Osteocyte (in vitro differentiated cells): Measurements from ENCODE around the gene WBP4. TPM values are rescaled to one million over a fixed set of nuclear protein-coding genes. Genes with fewer than 3 reads are reported as not detected.

Experiments
- DNase-seq: peaks from one replicate; pipeline ENCODE4 v3.0.0; 2021; ENCODE audit warnings: mixed read lengths; ENCODE audit not compliant: unreplicated experiment; ENCODE audit errors: extremely low spot score
- H3K27ac Mint-ChIP-seq: one replicate; pipeline ENCODE4 v1.8.0; 2021; ENCODE audit warnings: mild to moderate bottlenecking, mixed read lengths; ENCODE audit not compliant: unreplicated experiment
- H3K27me3 Mint-ChIP-seq: one replicate; pipeline ENCODE4 v1.8.0; 2021; ENCODE audit warnings: mixed read lengths; ENCODE audit not compliant: unreplicated experiment
- H3K36me3 Mint-ChIP-seq: one replicate; pipeline ENCODE4 v1.8.0; 2021; ENCODE audit warnings: mixed read lengths; ENCODE audit not compliant: unreplicated experiment
- H3K4me1 Mint-ChIP-seq: one replicate; pipeline ENCODE4 v1.8.0; 2021; ENCODE audit warnings: mixed read lengths; ENCODE audit not compliant: unreplicated experiment
- H3K4me3 Mint-ChIP-seq: one replicate; pipeline ENCODE4 v1.8.0; 2021; ENCODE audit warnings: mild to moderate bottlenecking, moderate library complexity, mixed read lengths; ENCODE audit not compliant: unreplicated experiment
- H3K9me3 Mint-ChIP-seq: one replicate; pipeline ENCODE4 v1.8.0; 2021; ENCODE audit warnings: mixed read lengths; ENCODE audit not compliant: unreplicated experiment
- total RNA-seq: library from RNA; stranded (reverse); gene quantifications from 2 replicates; pipeline ENCODE4 v1.2.1, GENCODE V29; 2021
- TF ChIP-seq, protein P1 (sequence below): fragments of 200-600 bp; sonication (generic); IDR thresholded peaks from 2 replicates; pipeline ENCODE4 v1.5.0; 2021; ENCODE audit warnings: antibody characterized with exemption, mild to moderate bottlenecking, moderate library complexity

WBP4 gene
- total RNA-seq, 1 donor from 2014 or later = 6.9 TPM

DNA sequence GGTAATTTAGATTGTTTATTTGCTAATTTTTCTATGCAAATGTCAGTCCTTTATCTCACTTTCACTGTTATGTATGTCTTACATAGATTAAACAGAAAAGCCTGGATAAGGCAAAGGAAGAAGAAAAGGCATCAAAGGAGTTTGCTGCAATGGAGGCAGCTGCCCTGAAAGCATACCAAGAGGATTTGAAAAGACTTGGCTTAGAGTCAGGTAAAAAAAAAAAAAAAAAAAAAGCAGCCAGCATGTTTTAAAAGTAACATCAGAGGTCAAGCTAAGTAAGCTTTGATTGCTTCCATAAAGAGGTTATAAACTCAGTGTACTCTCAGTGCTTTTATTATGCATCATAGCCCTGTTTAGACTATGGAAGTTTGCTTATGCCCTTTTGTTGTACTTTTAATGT lies 3.8 kb downstream of the WBP4 start:
- Mint-ChIP-seq H3K4me1 (peaks cover 31% of the 10 kb centered on the region), H3K4me3 (no peak overlapping the region), H3K9me3 (no peaks in the 10 kb centered on the region), H3K27me3 (no peaks in the 10 kb centered on the region), H3K27ac (no peak overlapping the region), H3K36me3 (peaks cover 36% of the 10 kb centered on the region)
- no peak for DNase-seq
- TF ChIP-seq, protein P1, sequence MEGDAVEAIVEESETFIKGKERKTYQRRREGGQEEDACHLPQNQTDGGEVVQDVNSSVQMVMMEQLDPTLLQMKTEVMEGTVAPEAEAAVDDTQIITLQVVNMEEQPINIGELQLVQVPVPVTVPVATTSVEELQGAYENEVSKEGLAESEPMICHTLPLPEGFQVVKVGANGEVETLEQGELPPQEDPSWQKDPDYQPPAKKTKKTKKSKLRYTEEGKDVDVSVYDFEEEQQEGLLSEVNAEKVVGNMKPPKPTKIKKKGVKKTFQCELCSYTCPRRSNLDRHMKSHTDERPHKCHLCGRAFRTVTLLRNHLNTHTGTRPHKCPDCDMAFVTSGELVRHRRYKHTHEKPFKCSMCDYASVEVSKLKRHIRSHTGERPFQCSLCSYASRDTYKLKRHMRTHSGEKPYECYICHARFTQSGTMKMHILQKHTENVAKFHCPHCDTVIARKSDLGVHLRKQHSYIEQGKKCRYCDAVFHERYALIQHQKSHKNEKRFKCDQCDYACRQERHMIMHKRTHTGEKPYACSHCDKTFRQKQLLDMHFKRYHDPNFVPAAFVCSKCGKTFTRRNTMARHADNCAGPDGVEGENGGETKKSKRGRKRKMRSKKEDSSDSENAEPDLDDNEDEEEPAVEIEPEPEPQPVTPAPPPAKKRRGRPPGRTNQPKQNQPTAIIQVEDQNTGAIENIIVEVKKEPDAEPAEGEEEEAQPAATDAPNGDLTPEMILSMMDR = no peak

DNA sequence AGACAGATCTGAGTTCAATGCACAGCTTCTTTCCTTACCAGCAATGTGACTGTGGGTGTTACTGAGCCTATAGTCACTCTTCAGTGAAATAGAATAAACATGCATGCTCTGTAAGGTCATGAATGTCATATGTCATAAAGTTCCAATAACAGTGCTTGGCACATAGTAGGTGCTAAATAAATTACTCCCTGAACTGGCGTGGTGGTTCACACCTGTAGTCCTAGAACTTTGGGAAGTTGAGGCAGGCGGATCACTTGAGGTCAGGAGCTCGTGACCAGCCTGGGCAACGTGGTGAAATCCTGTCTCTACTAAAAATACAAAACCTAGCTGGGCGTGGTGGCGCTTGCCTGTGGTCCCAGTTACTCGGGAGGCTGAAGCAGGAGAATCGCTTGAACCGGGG lies 13.2 kb downstream of the WBP4 start:
- peaks cover 54% of the 10 kb centered on the region for H3K36me3 Mint-ChIP-seq
- H3K4me3 Mint-ChIP-seq = no peak overlapping the region
- no peaks in the 10 kb centered on the region for H3K27me3 Mint-ChIP-seq
- DNase-seq = no peak
- H3K4me1 Mint-ChIP-seq = no peaks in the 10 kb centered on the region
- TF ChIP-seq, protein P1 = no peak
- H3K27ac Mint-ChIP-seq = no peak overlapping the region
- no peaks in the 10 kb centered on the region for H3K9me3 Mint-ChIP-seq

DNA sequence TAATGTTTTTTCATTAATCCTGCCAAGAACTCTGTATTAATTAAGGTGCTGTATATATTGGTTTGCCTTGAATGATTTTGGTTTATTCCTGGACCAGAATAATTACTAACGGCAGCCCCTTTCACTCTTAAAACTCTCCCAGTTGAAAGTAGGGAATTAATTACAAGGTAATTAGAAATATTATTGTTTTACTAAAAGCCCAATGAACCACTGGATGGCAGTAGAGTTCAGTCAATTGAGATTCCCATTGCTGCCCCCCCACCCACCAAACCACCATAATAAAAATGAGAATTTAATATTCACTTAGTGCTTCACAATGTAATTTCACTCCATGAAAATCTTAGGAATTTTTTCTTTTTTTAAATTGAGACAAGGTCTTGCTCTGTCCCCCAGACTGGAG lies 13.7 kb downstream of the WBP4 start:
- DNase-seq = no peak
- Mint-ChIP-seq H3K9me3 (no peaks in the 10 kb centered on the region), H3K27ac (no peak overlapping the region), H3K4me3 (no peak overlapping the region), H3K27me3 (no peaks in the 10 kb centered on the region), H3K4me1 (no peaks in the 10 kb centered on the region), H3K36me3 (peaks cover 55% of the 10 kb centered on the region)
- TF ChIP-seq, protein P1 = peak; percentile 65

DNA sequence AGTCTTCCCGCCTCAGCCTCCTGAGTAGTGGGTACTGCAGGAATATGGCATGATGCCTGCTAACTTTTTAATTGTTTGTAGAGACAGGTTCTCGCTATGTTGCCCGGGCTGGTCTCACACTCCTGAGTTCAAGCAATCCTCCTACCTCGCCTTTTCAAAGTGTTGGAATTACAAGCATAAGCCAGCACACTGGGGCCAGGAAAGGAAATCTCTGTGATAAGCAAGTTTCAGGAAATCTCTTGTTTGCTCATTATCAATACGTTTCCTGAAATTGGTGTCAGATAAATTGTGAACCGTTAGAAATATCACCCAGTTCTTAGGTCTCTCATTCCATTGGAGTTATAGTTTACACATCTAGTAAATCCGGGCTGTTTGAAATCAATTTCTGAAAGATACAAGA lies 14.2 kb downstream of the WBP4 start:
- DNase-seq = no peak
- H3K36me3 Mint-ChIP-seq = peaks cover 55% of the 10 kb centered on the region
- H3K27me3 Mint-ChIP-seq = no peaks in the 10 kb centered on the region
- H3K9me3 Mint-ChIP-seq = no peaks in the 10 kb centered on the region
- TF ChIP-seq, protein P1 = no peak
- no peak overlapping the region for H3K4me3 Mint-ChIP-seq
- H3K27ac Mint-ChIP-seq = no peak overlapping the region
- no peaks in the 10 kb centered on the region for H3K4me1 Mint-ChIP-seq

DNA sequence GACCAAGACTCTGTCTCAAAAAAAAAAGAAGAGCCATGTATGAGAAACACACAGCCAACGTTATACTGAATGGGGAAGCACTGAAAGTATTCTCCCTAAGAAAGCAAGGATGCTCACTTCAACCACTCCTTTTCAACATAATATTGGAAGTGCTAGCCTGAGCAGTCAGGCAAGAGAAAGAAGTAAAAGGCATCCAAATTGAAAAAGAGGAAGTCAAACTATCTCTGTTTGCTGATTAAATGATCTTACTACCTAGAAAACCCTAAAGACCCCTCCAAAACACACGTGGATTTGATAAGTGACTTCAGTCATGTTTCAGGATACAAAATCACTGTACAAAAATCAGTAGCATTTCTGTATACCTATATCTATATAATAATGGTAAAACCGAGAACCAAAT lies 16.2 kb downstream of the WBP4 start:
- Mint-ChIP-seq H3K4me3 (no peak overlapping the region), H3K9me3 (no peaks in the 10 kb centered on the region)

More for the DNA sequence above, 16.2 kb downstream of the WBP4 start:
- H3K4me1 Mint-ChIP-seq = no peaks in the 10 kb centered on the region
- peaks cover 49% of the 10 kb centered on the region for H3K36me3 Mint-ChIP-seq
- DNase-seq = no peak
- H3K27ac Mint-ChIP-seq = no peak overlapping the region
- no peaks in the 10 kb centered on the region for H3K27me3 Mint-ChIP-seq
- TF ChIP-seq, protein P1 = no peak
